ENCODE data around the gene NBPF26. TPM values are rescaled to one million over a fixed set of nuclear protein-coding genes. Genes with fewer than 3 reads are reported as not detected.
"Not testable (repeated sequence)": the region's sequence is repeated elsewhere in the genome, so short reads cannot be mapped to it uniquely, and the experiment has no call there.

The NBPF26 gene
- total RNA-seq (10 to 100 TPM in 6 of 10 donors, 1 to 10 TPM in 4; 2.6 to 21.2 (median 13.7) TPM), polyA plus RNA-seq (1 to 10 TPM; 1.6 to 5.9 TPM)
- long read RNA-seq, donor 1, partial matches to known transcripts, result 0 of 5 reads
- long read RNA-seq, donor 1, other reads (novel, unspliced or antisense), result 5 of 5 reads
- long read RNA-seq, donor 2, partial matches to known transcripts, result 0 of 4 reads
- long read RNA-seq, donor 2, other reads (novel, unspliced or antisense), result 4 of 4 reads
- long read RNA-seq, donor 3, partial matches to known transcripts, result 3 of 8 reads
- long read RNA-seq, donor 3, other reads (novel, unspliced or antisense), result 5 of 8 reads

DNA sequence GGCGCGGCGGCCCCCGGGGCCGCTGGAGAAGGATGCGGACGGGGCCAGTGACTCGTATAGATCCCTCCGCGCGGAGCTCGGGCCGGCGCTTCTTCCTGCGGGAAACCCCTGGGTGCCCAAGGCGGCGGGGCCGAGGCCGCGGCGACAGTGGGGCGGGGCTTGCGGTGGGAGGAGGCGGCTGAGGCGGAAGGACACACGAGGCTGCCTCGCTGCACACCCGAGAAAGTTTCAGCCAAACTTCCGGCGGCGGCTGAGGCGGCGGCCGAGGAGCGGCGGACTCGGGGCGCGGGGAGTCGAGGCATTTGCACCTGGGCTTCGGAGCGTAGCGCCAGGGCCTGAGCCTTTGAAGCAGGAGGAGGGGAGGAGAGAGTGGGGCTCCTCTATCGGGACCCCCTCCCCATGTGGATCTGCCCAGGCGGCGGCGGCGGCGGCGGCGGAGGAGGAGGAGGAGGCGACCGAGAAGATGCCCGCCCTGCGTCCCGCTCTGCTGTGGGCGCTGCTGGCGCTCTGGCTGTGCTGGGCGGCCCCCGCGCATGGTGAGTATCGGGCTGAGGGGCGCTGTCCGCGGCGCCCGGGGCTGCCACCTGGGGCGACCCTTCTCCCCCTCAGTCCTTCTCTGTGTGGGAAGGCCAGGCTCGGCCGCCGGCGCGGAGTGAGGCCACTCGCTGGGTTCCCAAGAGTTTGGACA, at the start of gene NBPF26:
TSS of gene NBPF26 (plus strand) at position 231 of the 688 bp plus-strand sequence.
- H3K9me3 ChIP-seq; intact Hi-C loops (cut with DNase I); H3K4me1 ChIP-seq; H3K27me3 ChIP-seq; H3K36me3 ChIP-seq: not testable (repeated sequence)
- peak; percentile 75 to 97 (median 94) for ATAC-seq
- Histone ChIP-seq H3K4me3 (peak within 1 kb of the TSS; percentile 41 to 77 (median 64)), H3K27ac (peak within 1 kb of the TSS; percentile 53 to 91 (median 73))
- WGBS, 2 donors, result 0% methylated on average over 47 of the region's 74 CpGs; no CpG with 5 or more reads in 1 of the 2 donors
- peak; percentile 56 to 83 for DNase-seq

- H3K27me3 ChIP-seq, result not testable (repeated sequence)
- no CpG with 5 or more reads among the region's 2 CpGs for WGBS, 2 donors
Measured at GRCh38 chr1:120680106-120680819, 43.5 kb upstream of the NBPF26 start.

DNA sequence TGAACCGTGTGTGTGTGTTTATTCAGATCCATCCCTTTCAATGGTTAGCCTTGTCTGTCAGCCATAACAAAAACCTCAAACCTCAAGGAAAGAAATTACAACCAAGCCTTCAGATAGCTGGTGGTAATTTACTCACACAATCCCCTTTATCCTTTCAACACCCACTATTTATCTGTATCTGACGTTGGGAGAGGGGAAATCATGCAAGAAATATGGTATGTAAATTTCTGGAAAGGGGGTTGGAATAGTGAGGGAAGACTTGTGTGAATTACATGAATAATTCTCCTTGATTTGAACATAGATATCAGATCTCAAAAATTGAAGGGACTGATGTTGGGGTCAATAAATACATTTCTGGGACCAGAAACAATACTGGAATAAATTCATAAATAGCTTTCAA, 42.8 kb upstream of the NBPF26 start:
- ATAC-seq; H3K4me1 ChIP-seq; H3K27me3 ChIP-seq; DNase-seq; H3K36me3 ChIP-seq; H3K9me3 ChIP-seq; H3K27ac ChIP-seq; H3K4me3 ChIP-seq; intact Hi-C loops (cut with DNase I): not testable (repeated sequence)
- WGBS, 2 donors, result 35 to 58% methylated on average over 2 of the region's 2 CpGs

More at GRCh38 chr1:120680106-120680819, 43.5 kb upstream of the NBPF26 start:
- intact Hi-C loops (cut with DNase I); H3K4me1 ChIP-seq; DNase-seq; H3K36me3 ChIP-seq; H3K27ac ChIP-seq; H3K4me3 ChIP-seq; H3K9me3 ChIP-seq: not testable (repeated sequence)
- ATAC-seq, result peak in 5 of 8 donors; percentile 41 to 75 (median 74)

DNA sequence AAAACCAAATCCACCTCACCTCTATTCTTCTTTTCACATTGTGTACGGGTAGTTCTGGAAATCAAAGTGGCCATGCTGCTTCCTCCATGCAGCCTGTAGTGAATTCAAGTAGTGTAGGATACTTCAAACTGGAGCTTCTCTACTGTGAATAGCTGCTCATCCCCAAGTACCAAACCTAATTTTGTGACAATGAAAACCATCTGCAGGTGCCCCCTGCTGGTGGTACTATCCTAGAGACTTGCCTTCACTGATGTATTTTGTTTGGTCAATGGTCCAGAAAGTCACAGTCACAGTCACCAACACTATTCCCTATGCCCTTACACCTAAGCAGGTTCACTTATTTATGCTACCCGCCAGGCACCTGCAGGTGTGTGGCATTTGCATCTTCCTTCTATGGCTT, 39.3 kb upstream of the NBPF26 start:
- intact Hi-C loops (cut with DNase I); H3K9me3 ChIP-seq; DNase-seq; H3K27me3 ChIP-seq; H3K4me3 ChIP-seq; H3K4me1 ChIP-seq; H3K36me3 ChIP-seq; H3K27ac ChIP-seq: not testable (repeated sequence)
- WGBS, 2 donors, result 60 to 62% methylated on average over 1 of the region's 2 CpGs
- ATAC-seq, result peak; percentile 60 to 87 (median 77)

GRCh38 chr1:120685622-120686021, 38.1 kb upstream of the NBPF26 start:
- DNase-seq; ATAC-seq; H3K36me3 ChIP-seq; H3K9me3 ChIP-seq; H3K4me3 ChIP-seq; H3K4me1 ChIP-seq; intact Hi-C loops (cut with DNase I); H3K27ac ChIP-seq; H3K27me3 ChIP-seq: not testable (repeated sequence)
- WGBS, 2 donors, result no CpG with 5 or more reads among the region's 2 CpGs

DNA sequence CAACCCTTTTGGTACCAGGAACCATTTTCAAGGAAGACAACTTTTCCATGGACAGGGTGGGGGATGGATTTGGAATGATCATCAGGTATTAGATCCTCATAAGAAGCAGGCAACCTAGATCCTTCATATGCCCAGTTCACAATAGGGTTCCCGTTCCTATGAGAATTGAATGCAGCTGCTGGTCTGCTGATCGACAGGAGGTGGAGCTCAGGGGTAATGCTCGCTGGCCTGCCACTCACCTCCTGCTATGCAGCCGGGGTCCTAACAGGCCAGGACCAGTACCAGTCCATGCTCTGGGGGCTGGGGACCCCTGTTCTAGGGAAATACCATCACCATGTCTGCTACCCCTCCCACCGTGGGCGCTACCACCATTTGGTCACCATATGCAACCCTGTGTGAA, 36.5 kb upstream of the NBPF26 start:
- intact Hi-C loops (cut with DNase I); H3K27ac ChIP-seq; H3K4me3 ChIP-seq; H3K36me3 ChIP-seq; H3K27me3 ChIP-seq; H3K4me1 ChIP-seq; DNase-seq; H3K9me3 ChIP-seq: not testable (repeated sequence)
- peak in 1 of 8 donors; percentile 50 for ATAC-seq
- no CpG with 5 or more reads among the region's 6 CpGs for WGBS, 2 donors

DNA sequence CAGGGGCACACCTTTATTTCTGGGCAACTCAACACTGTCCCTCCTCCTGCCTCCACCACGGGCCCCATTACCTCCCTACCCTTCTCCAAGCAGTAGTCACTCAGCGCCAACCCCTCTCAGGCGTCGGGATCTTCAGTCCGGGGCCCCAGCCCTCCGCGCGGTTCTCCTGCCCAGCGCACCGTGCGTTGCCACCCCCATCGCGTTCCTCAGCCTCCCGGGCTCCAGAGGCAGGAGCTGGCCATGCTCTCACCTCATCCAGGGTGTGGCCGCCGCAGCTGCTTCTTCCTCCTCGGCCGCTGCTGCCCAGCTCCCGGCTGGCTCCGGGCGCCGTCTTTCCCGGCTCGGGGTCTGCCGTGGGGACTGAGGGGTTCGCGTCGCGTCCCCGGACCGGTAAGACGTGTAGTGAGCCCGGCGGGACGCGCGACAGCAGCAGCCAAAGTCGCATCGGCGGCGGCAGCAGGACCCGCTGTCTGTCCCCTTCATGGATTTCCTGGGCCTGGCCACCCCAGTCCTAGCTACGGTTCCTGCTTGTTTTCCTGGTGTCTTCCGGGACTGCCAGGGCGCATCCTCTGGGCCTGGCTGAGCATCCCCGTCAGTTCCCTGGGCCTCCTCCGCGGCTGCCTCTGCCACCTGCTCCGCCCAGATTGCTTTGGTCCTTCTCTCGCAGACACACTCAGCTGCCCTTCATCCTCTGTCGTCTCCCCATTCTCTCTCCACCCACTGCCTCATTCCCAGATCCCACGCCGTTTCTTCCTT, 22.8 kb upstream of the NBPF26 start:
- H3K9me3 ChIP-seq; H3K27ac ChIP-seq; DNase-seq; intact Hi-C loops (cut with DNase I); H3K27me3 ChIP-seq; H3K4me1 ChIP-seq; H3K36me3 ChIP-seq: not testable (repeated sequence)
- H3K4me3 ChIP-seq, result peak overlapping the region in 8 of 10 donors; percentile 16 to 48 (median 38)
- WGBS, 2 donors, result 6 to 29% methylated on average over 5 to 8 of the region's 53 CpGs
- peak in 5 of 8 donors; percentile 44 to 67 (median 50) for ATAC-seq

DNA sequence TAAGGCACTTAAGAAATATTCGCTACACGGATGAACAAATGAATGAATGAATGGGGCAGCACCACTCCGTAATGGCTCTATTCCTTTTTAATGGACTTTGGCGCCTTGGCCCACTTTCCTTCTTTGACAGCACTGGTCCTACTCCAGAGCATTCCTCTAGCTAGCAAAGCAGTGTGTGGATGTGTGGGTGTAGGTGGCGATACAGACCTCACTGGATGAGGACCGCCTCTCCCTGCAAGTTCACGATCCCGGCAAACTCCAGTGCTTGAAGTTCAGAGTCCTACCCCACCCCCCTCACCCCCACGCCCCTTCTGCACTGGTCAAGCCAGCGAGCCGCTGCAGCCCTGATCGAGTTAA, 409 bp upstream of the NBPF26 start:
- H3K27me3 ChIP-seq; DNase-seq; intact Hi-C loops (cut with DNase I); H3K4me1 ChIP-seq; H3K9me3 ChIP-seq; H3K27ac ChIP-seq; H3K36me3 ChIP-seq: not testable (repeated sequence)
- peak in 2 of 8 donors; percentile 14 to 29 for ATAC-seq
- 4% methylated on average over 7 of the region's 12 CpGs; no CpG with 5 or more reads in 1 of the 2 donors for WGBS, 2 donors
- H3K4me3 ChIP-seq, result peak overlapping the region in 6 of 10 donors; percentile 59 to 77 (median 70)

GRCh38 chr1:120724507-120724906, 762 bp downstream of the NBPF26 start:
- DNase-seq, result peak in 1 of 2 donors; percentile 24
- ATAC-seq, result not testable (repeated sequence)
- peak overlapping the region; percentile 41 to 77 (median 64) for H3K4me3 ChIP-seq

DNA sequence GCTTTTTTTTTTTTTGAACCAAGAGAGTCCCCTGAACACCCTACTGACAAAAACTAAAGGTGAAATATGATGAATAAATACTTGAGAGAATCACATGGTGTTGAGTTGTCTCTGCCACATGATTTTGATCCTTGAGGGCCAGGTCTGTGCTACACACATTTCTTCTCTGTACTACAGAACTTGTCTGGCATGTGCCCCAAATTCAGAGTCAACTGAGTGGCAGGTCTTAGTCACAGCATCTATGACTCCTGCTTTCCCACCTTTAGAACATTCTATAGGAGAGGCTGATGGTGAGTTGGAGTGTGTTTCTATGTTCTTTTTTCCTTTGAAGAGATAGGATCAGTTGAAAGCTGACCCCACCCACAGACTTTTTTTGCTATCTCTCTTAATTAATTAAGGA, 5.1 kb downstream of the NBPF26 start:
- H3K27me3 ChIP-seq; H3K9me3 ChIP-seq; intact Hi-C loops (cut with DNase I); DNase-seq; ATAC-seq; H3K4me3 ChIP-seq; H3K27ac ChIP-seq; H3K4me1 ChIP-seq; H3K36me3 ChIP-seq: not testable (repeated sequence)

More at GRCh38 chr1:120724507-120724906, 762 bp downstream of the NBPF26 start:
- H3K4me1 ChIP-seq; intact Hi-C loops (cut with DNase I); H3K36me3 ChIP-seq; H3K9me3 ChIP-seq; H3K27me3 ChIP-seq: not testable (repeated sequence)
- peak overlapping the region in 9 of 10 donors; percentile 53 to 91 (median 76) for H3K27ac ChIP-seq
- WGBS, 2 donors, result 0 to 1% methylated on average over 7 to 11 of the region's 28 CpGs
